ENCODE measurements around the gene COPZ2. TPM values are rescaled to one million over a fixed set of nuclear protein-coding genes. Genes with fewer than 3 reads are reported as not detected.

Gene COPZ2
- total and polyA plus RNA-seq, 9 of the 15 experiments (the other 6 are each of a cell fraction or from before 2014, with no cell fraction given): 0.22 to 0.49 TPM; not detected in 7

GRCh38 chr17:47997586-47997985 is 40.0 kb downstream of the COPZ2 start:
- Histone ChIP-seq H3K27me3 (ENCODE audit: control insufficient read depth in 2 of 2, insufficient read depth in 2 of 2, low read length in 2 of 2) (no peaks in the 10 kb centered on the region), H3K36me3 (ENCODE audit: control insufficient read depth, insufficient read depth, low read length) (no peaks in the 10 kb centered on the region), H4K20me1 (replicated peaks; ENCODE audit: control insufficient read depth, insufficient read depth, low read length) (no peaks in the 10 kb centered on the region), H3K79me2 (ENCODE audit: control insufficient read depth, insufficient read depth, low read length) (no peaks in the 10 kb centered on the region), H3K27ac (ENCODE audit: extremely low read depth, low read depth, low read length) (no peak overlapping the region), H3K9me3 (replicated peaks; ENCODE audit: control insufficient read depth, insufficient read depth, low read depth, low read length) (no peaks in the 10 kb centered on the region), H3K9me1 (ENCODE audit: control insufficient read depth, insufficient read depth, low read length) (no peaks in the 10 kb centered on the region), H3K9ac (ENCODE audit: insufficient read depth in 1 of 2, low read depth in 2 of 2, low read length in 2 of 2) (no peak overlapping the region), H3K4me1 (replicated peaks in 1 of 2; ENCODE audit: control insufficient read depth in 2 of 2, insufficient read depth in 2 of 2, low read length in 2 of 2) (peaks cover 22 to 26% of the 10 kb centered on the region in 2 experiments), H2AFZ (ENCODE audit: low read depth, low read length) (no peak overlapping the region), H3K4me2 (ENCODE audit: insufficient read depth, low read length) (no peak overlapping the region), H3K4me3 (no peak overlapping the region)
- DNase-seq (ENCODE audit: extremely low read depth in 1 of 4, low spot score in 3 of 4) (no peak), ATAC-seq (no peak), FAIRE-seq (no peak)
- in situ Hi-C loops (cut with MboI): no loop called here
- intact Hi-C loops (cut with micrococcal nuclease): no loop called here
- no TSS peak for BruUV-seq (replicated peaks)
- ChIA-PET POLR2A (interaction anchor here (1.0 kb wide), 1 partner anchor 10 kb away, joined by 3 read pairs; no protein-coding TSS in a partner anchor), CTCF (ENCODE audit: low intra/inter-chr PET ratio) (no interaction called here)
- 67% methylated on average over 7 of the region's 7 CpGs for WGBS (ENCODE audit: insufficient coverage, low coverage, missing lambda C conversion rate)
- TF ChIP-seq BHLHE40 (IDR thresholded peaks at IDR 0.05; ENCODE audit: low read length) (no peak), ZNF239 (CRISPR knock-in tag; IDR thresholded peaks at IDR 0.05) (no peak), REST (IDR thresholded peaks at IDR 0.05; ENCODE audit: borderline replicate concordance) (no peak), REST (CRISPR knock-in tag; IDR thresholded peaks at IDR 0.05; ENCODE audit: low read depth) (no peak), ATF6 (CRISPR knock-in tag; IDR thresholded peaks at IDR 0.05) (no peak), BRCA1 (IDR thresholded peaks at IDR 0.05) (no peak), BRCA1 (CRISPR knock-in tag; IDR thresholded peaks at IDR 0.05) (no peak), ZBTB11 (CRISPR knock-in tag; IDR thresholded peaks at IDR 0.05) (no peak), FOXA3 (CRISPR knock-in tag; conservative IDR thresholded peaks at IDR 0.05 in 1 of 2, IDR thresholded peaks at IDR 0.05 in 1 of 2) (no peak)

All from K562 (cell line).